Activated naive CD8-positive, alpha-beta T cell treated with anti-CD3 and anti-CD28 coated beads, Interleukin-2, amount 50 U/mL, for 24 hours (primary cell): ENCODE results near the gene PDE1C.
"Not testable (repeated sequence)": the region's sequence is repeated elsewhere in the genome, so short reads cannot be mapped to it uniquely, and the experiment has no call there.

ENCODE experiments used
- ATAC-seq: fragments of 150-1000 bp; cut with Tn5 transposase; one replicate; pipeline ENCODE4 v1.10.0; 2021
- DNase-seq: peaks from one replicate; pipeline ENCODE4 v3.0.0; 2021
- H3K27ac Mint-ChIP-seq: one replicate; pipeline ENCODE4 v1.8.0; 2021; ENCODE audit warnings: mild to moderate bottlenecking, mixed read lengths
- H3K27me3 Mint-ChIP-seq: one replicate; pipeline ENCODE4 v1.8.0; 2021; ENCODE audit warnings: mixed read lengths
- H3K36me3 Mint-ChIP-seq: one replicate; pipeline ENCODE4 v1.8.0; 2021; ENCODE audit warnings: low read depth, mixed read lengths
- H3K4me1 Mint-ChIP-seq: one replicate; pipeline ENCODE4 v1.8.0; 2021; ENCODE audit warnings: mixed read lengths
- H3K4me3 Mint-ChIP-seq: one replicate; pipeline ENCODE4 v1.8.0; 2021; ENCODE audit warnings: mild to moderate bottlenecking, moderate library complexity, mixed read lengths
- H3K9me3 Mint-ChIP-seq: one replicate; pipeline ENCODE4 v1.8.0; 2021; ENCODE audit warnings: mixed read lengths

Gene PDE1C

DNA sequence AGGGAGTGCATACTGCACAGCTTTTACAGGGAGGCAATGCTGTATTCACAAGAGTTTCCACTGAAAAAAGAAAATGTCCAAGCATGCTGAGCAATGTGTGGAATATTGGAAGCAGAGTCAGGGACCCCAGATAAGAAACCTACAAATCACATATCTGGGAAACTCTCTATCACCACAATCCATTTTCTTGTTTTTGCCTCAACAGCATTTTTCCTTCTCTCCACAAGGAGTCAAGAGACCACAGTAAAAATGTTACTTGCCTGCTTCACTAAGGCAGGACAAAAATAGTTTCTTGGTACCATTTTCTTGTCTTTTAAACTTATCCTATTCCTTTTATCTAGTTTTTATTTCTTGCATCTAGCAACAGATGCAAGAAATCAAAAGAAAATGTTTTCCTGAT lies 19.5 kb upstream of the PDE1C start:
- no peak overlapping the region for H3K4me3 Mint-ChIP-seq
- no peaks in the 10 kb centered on the region for H3K27me3 Mint-ChIP-seq
- H3K4me1 Mint-ChIP-seq, result no peaks in the 10 kb centered on the region
- no peaks in the 10 kb centered on the region for H3K36me3 Mint-ChIP-seq
- H3K9me3 Mint-ChIP-seq, result peaks cover 5% of the 10 kb centered on the region
- ATAC-seq (no peak), DNase-seq (no peak)
- H3K27ac Mint-ChIP-seq, result no peak overlapping the region

- H3K4me3 Mint-ChIP-seq, result no peak overlapping the region
- peaks cover 5% of the 10 kb centered on the region for H3K9me3 Mint-ChIP-seq
- no peaks in the 10 kb centered on the region for H3K36me3 Mint-ChIP-seq
- no peak for DNase-seq
- H3K4me1 Mint-ChIP-seq, result no peaks in the 10 kb centered on the region
- no peaks in the 10 kb centered on the region for H3K27me3 Mint-ChIP-seq
- no peak overlapping the region for H3K27ac Mint-ChIP-seq
- no peak for ATAC-seq
These were observed 19.0 kb upstream of the PDE1C start for GRCh38 chr7:32089256-32089655.

DNA sequence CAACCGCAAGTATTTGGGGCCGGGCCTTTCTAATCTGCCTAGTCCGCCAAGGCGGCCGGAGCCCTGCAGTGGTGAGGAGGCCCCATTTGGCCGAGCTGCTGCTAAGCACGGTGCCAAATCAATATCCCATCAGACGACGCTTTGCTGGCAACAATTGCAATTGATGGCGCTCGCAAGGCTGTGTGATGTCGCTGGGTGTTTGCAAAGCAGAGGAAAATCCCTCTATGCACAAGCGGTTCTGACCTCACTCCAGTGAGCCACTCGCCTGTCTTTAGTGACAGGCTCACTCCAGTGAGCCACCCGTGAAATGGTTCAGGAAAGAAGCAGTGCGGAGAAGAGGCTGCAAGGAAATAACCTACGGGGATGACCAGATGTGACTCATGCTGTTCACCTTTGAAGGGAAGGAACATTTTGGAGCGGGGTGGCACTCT lies 18.3 kb upstream of the PDE1C start:
- no peaks in the 10 kb centered on the region for H3K4me1 Mint-ChIP-seq
- DNase-seq (no peak), ATAC-seq (no peak)
- H3K27ac Mint-ChIP-seq, result no peak overlapping the region
- H3K36me3 Mint-ChIP-seq, result no peaks in the 10 kb centered on the region
- peaks cover 5% of the 10 kb centered on the region for H3K9me3 Mint-ChIP-seq
- H3K27me3 Mint-ChIP-seq, result no peaks in the 10 kb centered on the region
- H3K4me3 Mint-ChIP-seq, result no peak overlapping the region

GRCh38 chr7:32079510-32079909 lies 9.3 kb upstream of the PDE1C start:
- no peak overlapping the region for H3K27ac Mint-ChIP-seq
- DNase-seq, result no peak
- H3K4me3 Mint-ChIP-seq, result no peak overlapping the region
- H3K27me3 Mint-ChIP-seq, result no peaks in the 10 kb centered on the region
- no peaks in the 10 kb centered on the region for H3K4me1 Mint-ChIP-seq
- H3K9me3 Mint-ChIP-seq, result no peaks in the 10 kb centered on the region
- H3K36me3 Mint-ChIP-seq, result no peaks in the 10 kb centered on the region
- ATAC-seq, result no peak

GRCh38 chr7:32078824-32079223 lies 8.6 kb upstream of the PDE1C start:
- no peak overlapping the region for H3K4me3 Mint-ChIP-seq
- no peaks in the 10 kb centered on the region for H3K27me3 Mint-ChIP-seq
- ATAC-seq (no peak), DNase-seq (no peak)
- no peak overlapping the region for H3K27ac Mint-ChIP-seq
- no peaks in the 10 kb centered on the region for H3K9me3 Mint-ChIP-seq
- H3K4me1 Mint-ChIP-seq, result no peaks in the 10 kb centered on the region
- H3K36me3 Mint-ChIP-seq, result no peaks in the 10 kb centered on the region

- DNase-seq (no peak), ATAC-seq (no peak)
- Mint-ChIP-seq H3K27ac (no peak overlapping the region), H3K27me3 (no peaks in the 10 kb centered on the region), H3K9me3 (no peaks in the 10 kb centered on the region), H3K4me3 (no peak overlapping the region), H3K4me1 (no peaks in the 10 kb centered on the region), H3K36me3 (no peaks in the 10 kb centered on the region)
These were observed 7.6 kb upstream of the PDE1C start for GRCh38 chr7:32077806-32078205.

DNA sequence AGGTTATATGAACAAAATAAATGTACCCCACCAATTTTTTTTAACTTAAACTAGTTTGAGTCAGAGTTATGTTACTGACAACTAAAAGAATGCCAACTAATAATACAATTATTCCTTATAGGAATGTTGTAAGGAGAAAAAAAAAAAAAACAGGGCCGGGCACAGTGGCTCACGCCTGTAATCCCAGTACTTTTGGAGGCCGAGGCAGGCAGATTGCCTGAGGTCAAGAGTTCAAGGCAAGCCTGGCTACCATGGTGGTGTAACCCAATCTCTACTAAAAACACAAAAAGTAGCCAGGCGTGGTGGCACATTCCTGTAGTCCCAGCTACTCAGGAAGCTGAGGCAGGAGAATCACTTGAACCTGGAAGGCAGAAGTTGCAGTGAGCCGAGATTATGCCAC lies 6.6 kb upstream of the PDE1C start:
- not testable (repeated sequence) for H3K9me3 Mint-ChIP-seq, DNase-seq, H3K27ac Mint-ChIP-seq, H3K36me3 Mint-ChIP-seq, H3K27me3 Mint-ChIP-seq, ATAC-seq, H3K4me3 Mint-ChIP-seq, H3K4me1 Mint-ChIP-seq

DNA sequence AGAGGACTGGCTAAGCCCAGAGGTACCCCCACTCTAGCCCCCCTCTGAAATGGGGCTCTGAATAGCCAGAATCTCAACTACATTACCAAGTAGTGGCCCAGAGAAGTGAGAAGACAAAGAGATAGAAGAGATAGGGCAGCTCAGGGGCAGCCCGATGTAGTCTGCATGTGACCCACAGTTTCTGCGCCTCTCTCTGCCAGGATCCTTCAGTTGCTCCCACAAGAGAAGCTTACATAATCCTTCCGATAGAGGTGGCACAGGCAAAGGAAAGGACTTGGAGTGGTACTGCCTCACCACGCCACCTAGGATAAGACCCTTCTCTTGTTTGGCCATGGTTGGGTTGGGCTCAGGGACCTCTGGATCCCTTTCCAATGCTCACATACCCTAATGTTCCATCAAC lies 5.4 kb upstream of the PDE1C start:
- Mint-ChIP-seq H3K9me3 (no peaks in the 10 kb centered on the region), H3K27ac (no peak overlapping the region), H3K36me3 (no peaks in the 10 kb centered on the region), H3K4me1 (no peaks in the 10 kb centered on the region), H3K4me3 (no peak overlapping the region), H3K27me3 (peaks cover 6% of the 10 kb centered on the region)
- DNase-seq, result no peak
- ATAC-seq, result no peak

DNA sequence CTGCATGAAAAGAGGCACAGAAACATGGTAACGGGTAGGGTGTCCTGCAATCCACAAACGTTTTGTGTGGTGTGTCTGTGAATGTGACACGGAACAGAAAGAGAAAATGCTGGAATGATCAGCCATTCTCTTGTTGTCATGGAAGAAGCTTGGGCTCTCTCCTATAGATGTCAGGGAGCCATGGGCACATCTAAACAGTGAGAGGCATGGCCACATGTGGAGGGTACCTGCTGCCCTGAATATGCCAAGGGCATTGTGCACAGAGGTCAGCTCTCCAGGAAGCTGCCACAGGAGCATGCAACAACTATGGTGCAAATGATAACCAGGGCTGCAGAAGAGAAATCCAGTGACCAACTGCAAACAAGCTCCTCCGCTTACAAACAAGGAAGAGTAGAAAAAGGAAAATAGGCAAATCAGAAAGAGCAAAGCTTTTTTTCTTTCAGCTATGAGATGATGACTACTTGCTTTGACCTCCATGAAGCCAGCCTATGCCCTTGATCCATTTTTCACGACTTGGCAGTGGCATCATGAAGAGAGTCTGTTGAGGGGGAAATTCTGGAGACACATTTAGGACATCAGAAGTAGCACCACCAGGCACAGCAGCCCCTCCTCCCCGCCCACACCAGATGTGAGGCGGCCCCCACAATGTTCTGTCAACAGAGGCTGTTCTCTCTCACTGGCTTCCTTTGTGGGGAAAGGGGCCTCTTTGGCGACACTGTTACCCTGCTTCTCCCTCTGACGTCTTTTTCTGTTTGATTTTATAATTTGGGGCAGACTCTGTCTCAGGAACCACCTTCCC lies 4.8 kb upstream of the PDE1C start:
- no peaks in the 10 kb centered on the region for H3K9me3 Mint-ChIP-seq
- no peak overlapping the region for H3K4me3 Mint-ChIP-seq
- no peaks in the 10 kb centered on the region for H3K36me3 Mint-ChIP-seq
- DNase-seq, result no peak
- H3K27ac Mint-ChIP-seq, result no peak overlapping the region
- H3K27me3 Mint-ChIP-seq, result peaks cover 9% of the 10 kb centered on the region
- no peaks in the 10 kb centered on the region for H3K4me1 Mint-ChIP-seq
- no peak for ATAC-seq

DNA sequence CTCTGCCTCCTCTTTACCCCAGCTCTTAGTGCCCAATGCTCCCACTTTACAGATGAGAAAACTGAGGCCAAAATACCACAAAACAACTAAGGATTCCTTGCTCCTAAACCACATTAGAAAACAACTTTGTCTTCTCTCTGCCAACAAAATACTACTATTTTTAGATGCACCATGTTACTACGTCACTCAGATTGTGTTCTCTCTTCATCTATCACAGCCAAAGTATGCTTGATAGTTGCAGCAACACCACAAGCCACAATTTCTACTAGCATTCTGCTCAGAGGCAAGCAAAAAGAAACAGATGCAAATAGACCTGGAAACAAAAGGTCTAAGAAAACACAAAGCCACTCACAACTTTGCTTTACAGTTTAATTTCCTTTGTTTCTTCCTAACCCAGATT lies 3.3 kb upstream of the PDE1C start:
- H3K4me1 Mint-ChIP-seq, result no peaks in the 10 kb centered on the region
- no peak overlapping the region for H3K4me3 Mint-ChIP-seq
- DNase-seq, result no peak
- H3K36me3 Mint-ChIP-seq, result no peaks in the 10 kb centered on the region
- no peaks in the 10 kb centered on the region for H3K9me3 Mint-ChIP-seq
- peaks cover 20% of the 10 kb centered on the region for H3K27me3 Mint-ChIP-seq
- ATAC-seq, result no peak
- no peak overlapping the region for H3K27ac Mint-ChIP-seq

DNA sequence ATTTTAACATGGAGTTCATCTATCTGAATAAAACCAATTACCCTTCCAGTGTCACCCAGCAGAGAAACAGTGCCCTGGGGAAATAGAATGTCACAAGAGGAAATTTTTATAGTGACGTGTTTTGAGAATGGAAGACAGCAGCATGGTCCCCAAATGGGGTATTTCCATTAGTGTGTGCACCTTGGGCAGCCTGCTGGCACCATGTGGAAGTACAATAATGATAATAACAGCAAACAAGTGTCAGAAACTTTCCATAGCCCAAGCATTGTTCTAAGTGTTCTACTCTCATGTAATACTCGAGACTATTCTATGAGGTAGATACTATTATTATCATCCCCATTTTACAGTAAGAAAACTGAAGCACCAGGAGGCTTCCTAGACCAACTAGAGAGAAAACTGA lies 2.2 kb upstream of the PDE1C start:
- no peaks in the 10 kb centered on the region for H3K4me1 Mint-ChIP-seq
- H3K4me3 Mint-ChIP-seq, result no peak overlapping the region
- no peak for DNase-seq
- no peak overlapping the region for H3K27ac Mint-ChIP-seq
- no peaks in the 10 kb centered on the region for H3K9me3 Mint-ChIP-seq
- peaks cover 20% of the 10 kb centered on the region for H3K27me3 Mint-ChIP-seq
- no peaks in the 10 kb centered on the region for H3K36me3 Mint-ChIP-seq
- ATAC-seq, result no peak

GRCh38 chr7:32071466-32072091 lies 1.4 kb upstream of the PDE1C start:
- Mint-ChIP-seq H3K4me3 (no peak overlapping the region), H3K4me1 (no peaks in the 10 kb centered on the region), H3K27ac (no peak overlapping the region), H3K9me3 (no peaks in the 10 kb centered on the region), H3K36me3 (no peaks in the 10 kb centered on the region), H3K27me3 (peaks cover 20% of the 10 kb centered on the region)
- no peak for DNase-seq
- no peak for ATAC-seq

- Mint-ChIP-seq H3K36me3 (no peaks in the 10 kb centered on the region), H3K27ac (no peak overlapping the region), H3K27me3 (peaks cover 20% of the 10 kb centered on the region), H3K4me1 (no peaks in the 10 kb centered on the region), H3K9me3 (no peaks in the 10 kb centered on the region), H3K4me3 (no peak overlapping the region)
- DNase-seq (no peak), ATAC-seq (no peak)
These were observed 179 bp downstream of the PDE1C start for GRCh38 chr7:32070051-32070405.

GRCh38 chr7:32069116-32069650 lies 1.0 kb downstream of the PDE1C start:
- Mint-ChIP-seq H3K4me3 (no peak overlapping the region), H3K4me1 (no peaks in the 10 kb centered on the region), H3K27me3 (peaks cover 20% of the 10 kb centered on the region), H3K27ac (no peak overlapping the region), H3K9me3 (no peaks in the 10 kb centered on the region), H3K36me3 (no peaks in the 10 kb centered on the region)
- ATAC-seq (no peak), DNase-seq (no peak)

- DNase-seq (no peak), ATAC-seq (no peak)
- no peaks in the 10 kb centered on the region for H3K9me3 Mint-ChIP-seq
- no peak overlapping the region for H3K4me3 Mint-ChIP-seq
- no peaks in the 10 kb centered on the region for H3K4me1 Mint-ChIP-seq
- no peak overlapping the region for H3K27ac Mint-ChIP-seq
- peaks cover 20% of the 10 kb centered on the region for H3K27me3 Mint-ChIP-seq
- no peaks in the 10 kb centered on the region for H3K36me3 Mint-ChIP-seq
These were observed 1.7 kb downstream of the PDE1C start for GRCh38 chr7:32068411-32069101.
